Thyroid gland (tissue), 4 donors: ENCODE results near the gene IFT27. TPM values are rescaled to one million over a fixed set of nuclear protein-coding genes. Genes with fewer than 3 reads are reported as not detected.

Experiments
- DNase-seq, 2 donors: peaks; one replicate each; pipeline ENCODE4 v3.0.0-alpha.2; 2019
- H3K27ac ChIP-seq, 3 donors: fragments of 200-600 bp; sonication (generic); 1 replicate in 2 of 3; 2 replicates in 1 of 3; pipeline ENCODE4 v1.5.1; 2016 to 2019; ENCODE audit warnings: mild to moderate bottlenecking in 1 of 3, moderate library complexity in 1 of 3
- H3K27me3 ChIP-seq: fragments of 200-600 bp; sonication (generic); one replicate; pipeline ENCODE4 v1.5.1; 2019
- H3K36me3 ChIP-seq, 2 donors: fragments of 200-600 bp; sonication (generic); one replicate each; pipeline ENCODE4 v1.5.1; 2016 to 2019
- H3K4me1 ChIP-seq, 2 donors: fragments of 200-600 bp; sonication (generic); one replicate each; pipeline ENCODE4 v1.5.1; 2017 to 2019
- H3K4me3 ChIP-seq, 3 donors: fragments of 200-600 bp; sonication (generic); replicated peaks in 1 of 3; 1 replicate in 2 of 3; 2 replicates in 1 of 3; pipeline ENCODE4 v1.5.1; 2016; ENCODE audit warnings: mild to moderate bottlenecking in 1 of 3
- H3K9me3 ChIP-seq: fragments of 200-600 bp; sonication (generic); one replicate; pipeline ENCODE4 v1.5.1; 2017
- POLR2A ChIP-seq, 2 donors: fragments of 450-650 bp; IDR thresholded peaks; one replicate each; pipeline ENCODE4 v1.6.1; 2017; ENCODE audit warnings: antibody characterized with exemption in 2 of 2, mild to moderate bottlenecking in 2 of 2, moderate library complexity in 1 of 2
- WGBS, 2 donors: methylation state at CpG; one replicate each; pipeline ENCODE4 v1.1.5; 2017; 5-methylcytosine and 5-hydroxymethylcytosine counted together
- intact Hi-C: fragments of 100-400 bp; cut with DNase I; formaldehyde crosslinking; loops from one replicate; pipeline ENCODE4 v1.15.1; 2023
- total RNA-seq, 4 donors: library from RNA; depleted of rRNA; stranded (reverse); fragments of >200 nt; gene quantifications; one replicate each; pipeline ENCODE4 v1.2.3, GENCODE V29; 2016
- TF ChIP-seq, protein P1 (sequence below), 6 experiments: fragments of 200-600 bp in 3 of 6; fragments of 450-650 bp in 3 of 6; sonication (generic) in 3 of 6; IDR thresholded peaks; one replicate each; pipeline ENCODE4 v1.5.1; 2016 to 2019; ENCODE audit warnings: antibody characterized with exemption in 6 of 6, mild to moderate bottlenecking in 2 of 6, inconsistent platforms in 1 of 6, moderate library complexity in 1 of 6

Gene IFT27
- total RNA-seq, 4 donors from 2014 or later: 25.1 to 39.2 (median 36.3) TPM

DNA sequence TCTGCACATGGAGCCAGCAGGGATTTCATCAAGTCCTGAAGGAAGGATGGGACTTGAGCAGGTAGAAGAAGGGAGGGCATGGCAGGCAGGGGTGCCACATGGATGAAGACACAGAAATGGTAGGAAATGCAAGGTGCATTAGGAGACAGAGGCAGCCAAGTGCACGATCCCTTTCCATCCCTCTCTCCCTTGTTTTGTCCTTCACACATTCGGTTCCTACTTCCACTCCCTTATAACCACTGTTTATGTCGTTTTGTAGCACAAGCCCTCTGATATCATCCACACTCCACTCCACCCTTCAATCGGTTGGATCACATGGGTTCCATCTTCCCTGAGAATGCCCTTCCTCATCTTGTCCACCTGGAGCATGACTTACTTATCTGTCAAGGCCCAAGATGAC, 35.2 kb downstream of the IFT27 start:
- Histone ChIP-seq H3K27ac (no peak overlapping the region), H3K4me3 (no peak overlapping the region), H3K9me3 (no peaks in the 10 kb centered on the region), H3K36me3 (no peaks in the 10 kb centered on the region), H3K4me1 (no peaks in the 10 kb centered on the region), H3K27me3 (no peaks in the 10 kb centered on the region)
- no peak for DNase-seq
- intact Hi-C loops: no loop called here
- 83 to 86% methylated on average over 4 of the region's 4 CpGs for WGBS, 2 donors
- TF ChIP-seq, protein P1, sequence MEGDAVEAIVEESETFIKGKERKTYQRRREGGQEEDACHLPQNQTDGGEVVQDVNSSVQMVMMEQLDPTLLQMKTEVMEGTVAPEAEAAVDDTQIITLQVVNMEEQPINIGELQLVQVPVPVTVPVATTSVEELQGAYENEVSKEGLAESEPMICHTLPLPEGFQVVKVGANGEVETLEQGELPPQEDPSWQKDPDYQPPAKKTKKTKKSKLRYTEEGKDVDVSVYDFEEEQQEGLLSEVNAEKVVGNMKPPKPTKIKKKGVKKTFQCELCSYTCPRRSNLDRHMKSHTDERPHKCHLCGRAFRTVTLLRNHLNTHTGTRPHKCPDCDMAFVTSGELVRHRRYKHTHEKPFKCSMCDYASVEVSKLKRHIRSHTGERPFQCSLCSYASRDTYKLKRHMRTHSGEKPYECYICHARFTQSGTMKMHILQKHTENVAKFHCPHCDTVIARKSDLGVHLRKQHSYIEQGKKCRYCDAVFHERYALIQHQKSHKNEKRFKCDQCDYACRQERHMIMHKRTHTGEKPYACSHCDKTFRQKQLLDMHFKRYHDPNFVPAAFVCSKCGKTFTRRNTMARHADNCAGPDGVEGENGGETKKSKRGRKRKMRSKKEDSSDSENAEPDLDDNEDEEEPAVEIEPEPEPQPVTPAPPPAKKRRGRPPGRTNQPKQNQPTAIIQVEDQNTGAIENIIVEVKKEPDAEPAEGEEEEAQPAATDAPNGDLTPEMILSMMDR (IDR thresholded peaks at IDR 0.05): no peak
- no peak for TF ChIP-seq POLR2A (IDR thresholded peaks at IDR 0.05)

- intact Hi-C loops: no loop called here
- TF ChIP-seq, protein P1 (IDR thresholded peaks at IDR 0.05): no peak
- no peak for TF ChIP-seq POLR2A (IDR thresholded peaks at IDR 0.05)
- 73 to 86% methylated on average over 1 of the region's 1 CpG for WGBS, 2 donors
- Histone ChIP-seq H3K9me3 (no peaks in the 10 kb centered on the region), H3K4me3 (no peak overlapping the region), H3K27me3 (no peaks in the 10 kb centered on the region), H3K36me3 (no peaks in the 10 kb centered on the region), H3K27ac (no peak overlapping the region), H3K4me1 (no peaks in the 10 kb centered on the region)
- DNase-seq: no peak
These were observed 36.7 kb downstream of the IFT27 start for GRCh38 chr22:36739185-36739584.

DNA sequence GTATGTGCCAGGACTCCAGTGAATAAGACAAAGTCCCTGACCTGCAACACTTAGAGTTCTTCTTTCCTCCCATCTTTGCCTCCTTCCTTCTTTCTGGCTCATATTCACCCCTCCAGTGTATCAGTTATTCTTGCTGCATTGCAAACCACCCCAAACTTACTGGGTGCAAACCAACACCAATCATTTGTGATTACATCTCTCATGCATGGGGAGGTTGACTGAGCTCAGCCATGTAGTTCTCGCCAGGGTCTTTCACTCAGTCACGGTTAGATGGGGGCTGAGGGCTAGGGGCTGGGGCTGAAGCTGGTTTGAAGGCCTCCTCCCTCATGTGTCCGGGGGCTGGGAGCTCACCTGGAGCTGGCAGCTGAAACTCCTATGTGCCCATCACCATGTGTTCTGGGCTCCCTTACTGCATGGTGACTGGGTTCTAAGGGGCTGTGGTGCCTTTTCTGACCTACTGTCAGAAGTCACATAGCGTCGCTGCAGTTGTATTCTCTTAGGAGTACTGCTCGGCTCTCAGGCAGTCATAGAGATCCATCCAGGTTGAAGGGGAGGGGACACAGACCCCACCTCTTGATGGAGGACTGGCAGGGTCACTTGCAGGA, 37.4 kb downstream of the IFT27 start:
- no peaks in the 10 kb centered on the region for H3K9me3 ChIP-seq
- 69 to 89% methylated on average over 3 to 6 of the region's 6 CpGs for WGBS, 2 donors
- no peak for TF ChIP-seq POLR2A (IDR thresholded peaks at IDR 0.05)
- TF ChIP-seq, protein P1 (IDR thresholded peaks at IDR 0.05): no peak
- no peaks in the 10 kb centered on the region for H3K36me3 ChIP-seq
- no peak overlapping the region for H3K27ac ChIP-seq
- no peak for DNase-seq
- no peaks in the 10 kb centered on the region for H3K4me1 ChIP-seq
- H3K27me3 ChIP-seq: no peaks in the 10 kb centered on the region
- no peak overlapping the region for H3K4me3 ChIP-seq
- intact Hi-C loops: no loop called here

GRCh38 chr22:36737776-36738175, 38.1 kb downstream of the IFT27 start:
- Histone ChIP-seq H3K4me3 (no peak overlapping the region), H3K27ac (no peak overlapping the region), H3K4me1 (no peaks in the 10 kb centered on the region), H3K27me3 (no peaks in the 10 kb centered on the region), H3K36me3 (no peaks in the 10 kb centered on the region), H3K9me3 (no peaks in the 10 kb centered on the region)
- DNase-seq: peak in 1 of 2 donors; percentile 10
- WGBS, 2 donors: 50 to 52% methylated on average over 6 of the region's 6 CpGs
- TF ChIP-seq, protein P1 (IDR thresholded peaks at IDR 0.05): no peak
- TF ChIP-seq POLR2A (IDR thresholded peaks at IDR 0.05): no peak
- intact Hi-C loops: no loop called here

DNA sequence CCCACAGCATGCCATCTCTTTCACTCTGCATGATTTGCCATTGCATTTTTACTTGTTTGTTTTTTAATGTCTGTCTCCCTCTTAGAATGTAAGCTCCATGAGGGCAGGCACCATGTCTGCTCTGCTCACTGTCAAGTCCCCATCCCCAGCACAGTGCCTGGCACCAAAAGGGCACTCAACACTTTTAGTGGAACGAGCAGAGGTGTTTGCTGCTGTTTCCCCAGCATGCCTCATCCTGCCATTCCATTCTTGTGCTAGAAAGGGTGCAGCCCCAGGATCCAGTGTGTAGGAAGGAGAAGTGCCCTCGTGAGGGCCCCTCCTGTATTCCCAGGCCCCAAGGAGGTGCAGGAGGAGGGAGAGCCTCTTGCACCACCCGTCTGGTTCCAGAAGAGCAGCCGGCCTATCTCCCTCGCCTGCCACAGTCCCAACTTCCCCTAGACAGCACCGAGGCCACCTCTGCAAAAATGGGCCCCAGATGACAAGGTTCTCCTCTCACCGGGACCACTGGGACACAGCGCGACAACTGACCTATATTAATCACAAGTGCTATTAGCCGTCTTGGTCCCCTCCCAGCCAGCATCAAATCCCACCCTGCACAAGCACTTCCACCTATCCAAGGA, 39.1 kb downstream of the IFT27 start:
- H3K9me3 ChIP-seq: no peaks in the 10 kb centered on the region
- H3K27me3 ChIP-seq: no peaks in the 10 kb centered on the region
- DNase-seq: no peak
- 63 to 76% methylated on average over 10 of the region's 10 CpGs for WGBS, 2 donors
- no peak for TF ChIP-seq POLR2A (IDR thresholded peaks at IDR 0.05)
- TF ChIP-seq, protein P1 (IDR thresholded peaks at IDR 0.05): no peak
- H3K36me3 ChIP-seq: no peaks in the 10 kb centered on the region
- H3K4me3 ChIP-seq: no peak overlapping the region
- intact Hi-C loops: no loop called here
- no peak overlapping the region for H3K27ac ChIP-seq
- no peaks in the 10 kb centered on the region for H3K4me1 ChIP-seq
